Keratinocyte (primary cell): ENCODE measurements around the gene HEATR9.

Experiments used
- EZH2 ChIP-seq: IDR thresholded peaks from one replicate; pipeline ENCODE4 v1.6.1; 2012; ENCODE audit warnings: inconsistent platforms, mild to moderate bottlenecking, low read length, moderate library complexity
- TF ChIP-seq, protein P1 (sequence below), 3 experiments: IDR thresholded peaks in 1 of 3; conservative IDR thresholded peaks in 1 of 3; optimal IDR thresholded peaks in 1 of 3; 2 replicates in 2 of 3; 3 replicates in 1 of 3; pipeline versions ENCODE3 to v1.5.1; 2011; ENCODE audit warnings: low read length in 3 of 3, mild to moderate bottlenecking in 3 of 3, moderate library complexity in 2 of 3, control low read depth in 1 of 3, inconsistent platforms in 1 of 3; ENCODE audit not compliant: insufficient read depth in 2 of 3; ENCODE audit errors: extremely low read depth in 1 of 3

DNA sequence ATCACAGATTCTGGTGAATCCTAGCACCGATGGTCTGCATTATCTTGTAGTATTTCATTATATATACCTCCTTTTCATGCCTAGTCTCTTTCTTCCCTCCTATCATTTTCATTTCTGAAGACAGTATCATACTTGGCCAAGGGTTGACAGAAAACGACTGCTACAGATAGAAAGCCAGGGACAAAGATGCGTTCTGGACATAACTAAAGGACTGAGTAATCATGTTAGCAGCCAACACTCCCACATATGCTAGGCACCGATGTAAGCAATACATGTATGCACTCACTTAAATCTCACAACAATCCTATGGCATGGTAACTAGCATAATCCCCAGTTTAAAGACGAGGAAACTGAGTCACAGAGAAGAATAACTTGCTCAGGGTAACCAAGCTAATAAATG is 39.0 kb upstream of the HEATR9 start:
- TF ChIP-seq, protein P1, sequence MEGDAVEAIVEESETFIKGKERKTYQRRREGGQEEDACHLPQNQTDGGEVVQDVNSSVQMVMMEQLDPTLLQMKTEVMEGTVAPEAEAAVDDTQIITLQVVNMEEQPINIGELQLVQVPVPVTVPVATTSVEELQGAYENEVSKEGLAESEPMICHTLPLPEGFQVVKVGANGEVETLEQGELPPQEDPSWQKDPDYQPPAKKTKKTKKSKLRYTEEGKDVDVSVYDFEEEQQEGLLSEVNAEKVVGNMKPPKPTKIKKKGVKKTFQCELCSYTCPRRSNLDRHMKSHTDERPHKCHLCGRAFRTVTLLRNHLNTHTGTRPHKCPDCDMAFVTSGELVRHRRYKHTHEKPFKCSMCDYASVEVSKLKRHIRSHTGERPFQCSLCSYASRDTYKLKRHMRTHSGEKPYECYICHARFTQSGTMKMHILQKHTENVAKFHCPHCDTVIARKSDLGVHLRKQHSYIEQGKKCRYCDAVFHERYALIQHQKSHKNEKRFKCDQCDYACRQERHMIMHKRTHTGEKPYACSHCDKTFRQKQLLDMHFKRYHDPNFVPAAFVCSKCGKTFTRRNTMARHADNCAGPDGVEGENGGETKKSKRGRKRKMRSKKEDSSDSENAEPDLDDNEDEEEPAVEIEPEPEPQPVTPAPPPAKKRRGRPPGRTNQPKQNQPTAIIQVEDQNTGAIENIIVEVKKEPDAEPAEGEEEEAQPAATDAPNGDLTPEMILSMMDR (optimal IDR thresholded peaks at IDR 0.05 in 1 of 3, IDR thresholded peaks at IDR 0.05 in 1 of 3, conservative IDR thresholded peaks at IDR 0.05 in 1 of 3; ENCODE audit: extremely low read depth in 1 of 3, insufficient read depth in 2 of 3, low read length in 3 of 3) = no peak
- no peak for TF ChIP-seq EZH2
